LNCAP (cell line): ENCODE data around the gene LAMC1.

Source experiments
- TF ChIP-seq, protein P1 (sequence below): fragments of 450-650 bp; IDR thresholded peaks from 2 replicates; pipeline ENCODE4 v1.5.1; 2017; ENCODE audit warnings: mild to moderate bottlenecking

The LAMC1 gene

DNA sequence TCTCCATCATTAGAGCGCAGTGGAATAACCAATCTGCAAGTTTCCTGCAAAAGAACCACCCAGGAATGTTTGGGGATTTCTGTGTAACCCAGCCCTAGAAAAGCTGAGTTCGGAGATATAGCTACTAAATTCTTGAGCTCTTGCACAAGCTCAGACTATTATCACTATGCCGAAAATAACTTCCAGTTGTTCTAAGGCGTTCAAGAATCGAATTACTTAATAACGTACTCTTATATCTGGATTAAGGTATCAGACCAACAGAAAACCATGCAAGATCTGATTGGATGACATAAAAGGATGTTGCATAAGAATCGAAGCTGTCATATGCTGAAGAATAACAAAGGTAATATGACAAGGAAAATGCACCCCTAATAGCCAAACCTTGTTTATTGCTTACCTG is 155.3 kb downstream of the LAMC1 start:
- TF ChIP-seq, protein P1, sequence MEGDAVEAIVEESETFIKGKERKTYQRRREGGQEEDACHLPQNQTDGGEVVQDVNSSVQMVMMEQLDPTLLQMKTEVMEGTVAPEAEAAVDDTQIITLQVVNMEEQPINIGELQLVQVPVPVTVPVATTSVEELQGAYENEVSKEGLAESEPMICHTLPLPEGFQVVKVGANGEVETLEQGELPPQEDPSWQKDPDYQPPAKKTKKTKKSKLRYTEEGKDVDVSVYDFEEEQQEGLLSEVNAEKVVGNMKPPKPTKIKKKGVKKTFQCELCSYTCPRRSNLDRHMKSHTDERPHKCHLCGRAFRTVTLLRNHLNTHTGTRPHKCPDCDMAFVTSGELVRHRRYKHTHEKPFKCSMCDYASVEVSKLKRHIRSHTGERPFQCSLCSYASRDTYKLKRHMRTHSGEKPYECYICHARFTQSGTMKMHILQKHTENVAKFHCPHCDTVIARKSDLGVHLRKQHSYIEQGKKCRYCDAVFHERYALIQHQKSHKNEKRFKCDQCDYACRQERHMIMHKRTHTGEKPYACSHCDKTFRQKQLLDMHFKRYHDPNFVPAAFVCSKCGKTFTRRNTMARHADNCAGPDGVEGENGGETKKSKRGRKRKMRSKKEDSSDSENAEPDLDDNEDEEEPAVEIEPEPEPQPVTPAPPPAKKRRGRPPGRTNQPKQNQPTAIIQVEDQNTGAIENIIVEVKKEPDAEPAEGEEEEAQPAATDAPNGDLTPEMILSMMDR: no peak

DNA sequence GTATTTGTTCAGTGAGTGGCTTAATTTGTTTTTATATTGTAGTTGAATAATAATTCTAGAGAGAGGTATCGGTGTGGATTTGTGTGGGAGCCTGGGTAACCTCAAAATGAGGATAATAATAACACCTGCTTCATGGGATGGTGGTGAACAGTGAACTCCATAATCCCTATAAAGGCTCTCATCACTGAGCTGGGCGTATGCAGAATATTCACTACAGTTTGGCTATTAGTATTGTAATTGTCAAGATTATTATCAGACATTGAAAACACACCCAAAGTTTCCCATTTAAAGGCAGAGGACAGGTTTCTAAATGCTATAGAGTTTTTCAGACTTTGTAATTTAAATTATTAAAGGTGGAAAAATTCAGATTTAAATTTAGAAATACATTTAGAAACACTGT is 155.8 kb downstream of the LAMC1 start:
- TF ChIP-seq, protein P1: no peak

DNA sequence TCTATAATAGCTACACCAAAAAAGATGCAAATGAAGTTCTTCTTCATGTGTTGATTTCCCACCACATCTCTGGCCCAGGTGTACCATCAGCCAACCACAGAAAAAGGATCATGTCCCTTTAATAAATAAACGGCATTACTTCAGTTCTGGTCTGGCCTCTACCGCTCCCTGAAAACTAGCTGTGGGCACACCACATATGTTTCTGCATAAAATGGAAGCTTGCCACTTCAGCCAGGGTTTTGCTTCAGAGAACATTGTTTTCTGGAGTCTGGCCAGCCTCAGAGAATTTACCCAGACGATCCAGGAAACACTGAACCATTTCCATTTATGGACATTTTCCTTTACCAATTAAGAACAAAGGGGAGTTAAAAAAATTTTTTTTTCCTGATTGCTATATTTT is 157.0 kb downstream of the LAMC1 start:
- TF ChIP-seq, protein P1: no peak

DNA sequence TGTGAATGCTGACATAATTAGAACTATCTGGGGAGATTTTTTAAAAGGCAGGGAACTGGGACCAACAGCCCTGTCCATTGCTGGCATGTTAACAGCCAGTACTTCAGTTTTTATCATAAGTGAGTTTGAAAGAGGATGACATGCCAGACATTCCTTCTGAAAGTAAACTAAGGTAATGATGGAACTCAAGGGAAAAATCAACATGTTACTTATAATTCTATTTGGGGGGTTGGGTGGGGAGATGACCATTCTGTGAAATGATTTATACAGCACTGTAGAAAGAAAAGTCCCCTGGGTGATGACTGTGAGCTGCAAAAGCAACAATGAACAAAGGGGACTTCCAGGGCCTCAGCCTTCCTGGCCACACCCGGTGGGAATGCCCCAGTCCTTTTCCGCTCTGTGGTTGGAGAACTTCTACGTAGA is 157.4 kb downstream of the LAMC1 start:
- TF ChIP-seq, protein P1: no peak

DNA sequence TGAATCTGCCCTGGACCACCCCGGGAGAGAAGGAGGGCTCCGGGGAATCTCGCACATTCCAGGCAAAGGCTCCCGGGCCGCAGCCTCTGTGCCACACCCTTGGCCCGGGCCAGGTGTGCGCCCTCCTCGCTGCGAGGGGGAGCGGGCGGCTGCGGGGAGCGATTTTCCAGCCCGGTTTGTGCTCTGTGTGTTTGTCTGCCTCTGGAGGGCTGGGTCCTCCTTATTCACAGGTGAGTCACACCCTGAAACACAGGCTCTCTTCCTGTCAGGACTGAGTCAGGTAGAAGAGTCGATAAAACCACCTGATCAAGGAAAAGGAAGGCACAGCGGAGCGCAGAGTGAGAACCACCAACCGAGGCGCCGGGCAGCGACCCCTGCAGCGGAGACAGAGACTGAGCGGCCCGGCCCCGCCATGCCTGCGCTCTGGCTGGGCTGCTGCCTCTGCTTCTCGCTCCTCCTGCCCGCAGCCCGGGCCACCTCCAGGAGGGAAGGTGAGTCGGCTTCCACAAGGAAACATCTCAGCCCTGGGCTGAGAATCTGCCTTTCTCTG is 162.8 kb downstream of the LAMC1 start, which contains the start of gene LAMC2:
Gene LAMC2, plus strand, starts transcription at position 324 of the 550 bp plus-strand sequence. Its CDS starts 89 bp downstream, at position 413.
- TF ChIP-seq, protein P1: no peak

DNA sequence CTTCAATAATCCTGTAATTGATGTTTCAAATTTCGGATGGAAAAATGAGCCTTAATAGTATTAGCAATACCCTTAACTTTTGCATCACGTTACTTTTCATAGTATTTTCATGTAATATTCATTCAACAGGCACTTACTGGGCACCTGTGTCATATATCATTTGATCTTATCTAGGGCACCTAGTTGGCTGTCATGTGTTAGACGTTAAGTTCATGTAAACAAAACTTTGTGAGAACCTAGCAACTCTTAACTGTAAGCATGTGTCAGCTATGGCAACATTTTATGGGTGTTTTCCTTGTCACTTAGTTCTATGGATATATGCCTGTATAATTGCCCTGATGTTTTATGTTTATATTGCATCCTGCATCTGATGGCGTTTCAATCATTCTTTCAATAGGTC is 163.6 kb downstream of the LAMC1 start:
- TF ChIP-seq, protein P1: no peak

DNA sequence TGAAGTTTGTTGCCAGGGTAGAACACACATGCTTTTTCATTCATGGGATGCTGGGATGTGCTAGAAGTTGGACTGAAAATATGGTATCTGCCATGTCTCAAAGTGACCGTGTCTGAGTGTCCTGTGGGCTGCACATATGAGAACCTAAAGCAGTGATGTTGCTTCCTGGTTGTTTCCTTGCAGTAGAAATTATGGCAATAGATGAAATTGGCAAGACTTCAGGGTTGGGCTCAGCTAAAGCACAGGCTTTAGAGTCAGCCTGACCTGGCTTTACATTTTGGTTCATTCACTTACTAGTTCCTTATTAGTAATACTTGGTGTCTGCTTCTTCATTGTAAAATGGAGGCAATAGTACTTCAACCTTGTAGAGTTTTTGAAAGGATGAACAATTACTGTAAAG is 165.0 kb downstream of the LAMC1 start:
- TF ChIP-seq, protein P1: no peak

DNA sequence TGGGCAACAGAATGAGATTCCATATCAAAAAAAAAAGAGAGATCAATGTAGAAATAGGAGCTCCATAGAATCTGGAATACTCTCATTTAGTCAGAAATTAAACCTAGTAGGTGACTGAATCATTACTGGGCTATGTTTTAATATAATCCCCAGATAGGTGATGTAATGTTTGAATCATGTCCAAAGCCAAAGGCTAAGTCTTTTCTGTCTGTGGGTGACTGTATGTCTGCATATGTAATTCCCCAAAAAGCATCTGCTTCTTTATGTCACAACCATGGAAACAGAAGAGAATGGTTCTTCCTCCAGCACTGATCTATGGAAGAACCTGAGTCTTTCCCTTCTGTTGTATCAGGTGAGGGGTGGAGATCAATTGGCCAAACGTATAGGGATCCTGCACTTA is 168.6 kb downstream of the LAMC1 start:
- TF ChIP-seq, protein P1: no peak
